IMR-90 (cell line): ENCODE data around the gene DGAT2L6.

Experiments
- CEBPB ChIP-seq: IDR thresholded peaks from 2 replicates; pipeline ENCODE4 v1.6.1; 2012; ENCODE audit warnings: low read depth, low read length, improper control_type of control experiment
- RCOR1 ChIP-seq: IDR thresholded peaks from 2 replicates; pipeline ENCODE4 v1.6.1; 2012; ENCODE audit warnings: mild to moderate bottlenecking, low read length, improper control_type of control experiment; ENCODE audit not compliant: insufficient replicate concordance
- RFX5 ChIP-seq: IDR thresholded peaks from 2 replicates; pipeline ENCODE4 v1.8.0; 2012; ENCODE audit warnings: low read depth, mild to moderate bottlenecking, low read length, moderate library complexity
- TF ChIP-seq, protein P1 (sequence below): conservative IDR thresholded peaks from 2 replicates; pipeline ENCODE4 v1.5.1; 2012; ENCODE audit warnings: mild to moderate bottlenecking, low read depth, low read length, improper control_type of control experiment
- TF ChIP-seq, protein P2 (sequence below): fragments of 150-350 bp; IDR thresholded peaks from 2 replicates; pipeline ENCODE4 v1.6.1; 2016; ENCODE audit warnings: low read depth, mild to moderate bottlenecking, low read length, moderate library complexity, borderline replicate concordance

DNA sequence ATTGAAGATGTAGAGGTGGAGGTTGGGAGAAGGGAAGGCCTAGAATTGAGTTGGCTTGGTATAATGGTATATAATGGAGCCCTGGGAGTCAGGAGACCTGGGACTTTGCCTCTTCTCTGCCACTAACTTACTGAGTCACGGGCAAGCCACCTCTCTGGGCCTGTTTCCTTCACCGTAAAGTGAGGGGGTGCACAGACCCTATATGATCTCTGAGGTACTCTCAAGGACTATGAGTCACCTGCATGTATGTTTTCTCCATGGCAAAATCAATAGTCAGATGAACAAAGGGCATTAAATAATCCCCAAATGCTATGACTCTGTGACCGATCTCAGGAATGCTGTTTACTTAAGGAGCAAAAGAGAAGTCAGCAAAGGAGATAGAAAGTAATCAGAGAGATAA lies 77.6 kb downstream of the DGAT2L6 start:
- TF ChIP-seq, protein P1, sequence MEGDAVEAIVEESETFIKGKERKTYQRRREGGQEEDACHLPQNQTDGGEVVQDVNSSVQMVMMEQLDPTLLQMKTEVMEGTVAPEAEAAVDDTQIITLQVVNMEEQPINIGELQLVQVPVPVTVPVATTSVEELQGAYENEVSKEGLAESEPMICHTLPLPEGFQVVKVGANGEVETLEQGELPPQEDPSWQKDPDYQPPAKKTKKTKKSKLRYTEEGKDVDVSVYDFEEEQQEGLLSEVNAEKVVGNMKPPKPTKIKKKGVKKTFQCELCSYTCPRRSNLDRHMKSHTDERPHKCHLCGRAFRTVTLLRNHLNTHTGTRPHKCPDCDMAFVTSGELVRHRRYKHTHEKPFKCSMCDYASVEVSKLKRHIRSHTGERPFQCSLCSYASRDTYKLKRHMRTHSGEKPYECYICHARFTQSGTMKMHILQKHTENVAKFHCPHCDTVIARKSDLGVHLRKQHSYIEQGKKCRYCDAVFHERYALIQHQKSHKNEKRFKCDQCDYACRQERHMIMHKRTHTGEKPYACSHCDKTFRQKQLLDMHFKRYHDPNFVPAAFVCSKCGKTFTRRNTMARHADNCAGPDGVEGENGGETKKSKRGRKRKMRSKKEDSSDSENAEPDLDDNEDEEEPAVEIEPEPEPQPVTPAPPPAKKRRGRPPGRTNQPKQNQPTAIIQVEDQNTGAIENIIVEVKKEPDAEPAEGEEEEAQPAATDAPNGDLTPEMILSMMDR, result no peak
- no peak for TF ChIP-seq RCOR1
- TF ChIP-seq CEBPB, result no peak
- TF ChIP-seq RFX5, result no peak
- TF ChIP-seq, protein P2, sequence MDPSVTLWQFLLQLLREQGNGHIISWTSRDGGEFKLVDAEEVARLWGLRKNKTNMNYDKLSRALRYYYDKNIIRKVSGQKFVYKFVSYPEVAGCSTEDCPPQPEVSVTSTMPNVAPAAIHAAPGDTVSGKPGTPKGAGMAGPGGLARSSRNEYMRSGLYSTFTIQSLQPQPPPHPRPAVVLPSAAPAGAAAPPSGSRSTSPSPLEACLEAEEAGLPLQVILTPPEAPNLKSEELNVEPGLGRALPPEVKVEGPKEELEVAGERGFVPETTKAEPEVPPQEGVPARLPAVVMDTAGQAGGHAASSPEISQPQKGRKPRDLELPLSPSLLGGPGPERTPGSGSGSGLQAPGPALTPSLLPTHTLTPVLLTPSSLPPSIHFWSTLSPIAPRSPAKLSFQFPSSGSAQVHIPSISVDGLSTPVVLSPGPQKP, result no peak
